Heart right ventricle (tissue), 16 donors: ENCODE data around the gene MAPKAPK2. TPM values are rescaled to one million over a fixed set of nuclear protein-coding genes. Genes with fewer than 3 reads are reported as not detected.

Experiments used
- ATAC-seq, 8 donors: fragments of 200-7000 bp; cut with Tn5 transposase; one replicate each; pipeline ENCODE4 v1.9.1; 2020; ENCODE audit warnings: mild to moderate bottlenecking in 8 of 8, moderate library complexity in 8 of 8, moderate number of reproducible peaks in 1 of 8
- DNase-seq, 2 donors: peaks; one replicate each; pipeline ENCODE4 v3.0.0-alpha.2; 2020
- H3K27ac ChIP-seq, 10 donors: fragments of 200-600 bp; sonication (generic) in 2 of 10; one replicate each; pipeline versions ENCODE4 v1.5.0 to v1.8.0; 2020 to 2022; ENCODE audit warnings: mild to moderate bottlenecking in 3 of 10
- H3K27me3 ChIP-seq, 7 donors: fragments of 200-600 bp; one replicate each; pipeline ENCODE4 v1.8.0; 2021 to 2022; ENCODE audit warnings: mild to moderate bottlenecking in 2 of 7
- H3K36me3 ChIP-seq, 9 donors: fragments of 200-600 bp; sonication (generic) in 1 of 9; one replicate each; pipeline versions ENCODE4 v1.5.0 to v1.8.0; 2020 to 2022; ENCODE audit warnings: mild to moderate bottlenecking in 2 of 9
- H3K4me1 ChIP-seq, 9 donors: fragments of 200-600 bp; sonication (generic) in 1 of 9; one replicate each; pipeline versions ENCODE4 v1.5.0 to v1.8.0; 2020 to 2022; ENCODE audit warnings: mild to moderate bottlenecking in 4 of 9
- H3K4me3 ChIP-seq, 10 donors: fragments of 200-600 bp; sonication (generic) in 2 of 10; one replicate each; pipeline versions ENCODE4 v1.5.0 to v1.8.0; 2020 to 2022; ENCODE audit warnings: mild to moderate bottlenecking in 7 of 10, moderate library complexity in 2 of 10
- H3K9me3 ChIP-seq, 11 donors: fragments of 200-600 bp in 10 of 11; sonication (generic) in 2 of 11; one replicate each; pipeline versions ENCODE4 v1.5.0 to v1.8.0; 2013 to 2022; ENCODE audit warnings: mild to moderate bottlenecking in 2 of 11, control low read depth in 1 of 11, moderate library complexity in 1 of 11
- WGBS, 2 donors: extraction: QIAGEN DNeasy Blood & Tissue Kit; methylation state at CpG; one replicate each; pipeline ENCODE4 v1.1.7; 2013; ENCODE audit warnings: inconsistent platforms in 1 of 2; 5-methylcytosine and 5-hydroxymethylcytosine counted together
- intact Hi-C, 10 donors: fragments of 100-400 bp; cut with DNase I; formaldehyde crosslinking; loops; one replicate each; pipeline versions ENCODE4 v1.11.1 to v1.14.2; 2022
- polyA plus RNA-seq, 2 donors: library from polyadenylated mRNA; stranded (reverse); fragments of 200-250 nt; gene quantifications; one replicate each; pipeline ENCODE4 v1.2.3, GENCODE V29; 2013
- total RNA-seq, 10 donors: library from RNA; stranded (reverse); fragmentation: NEBNext Ultra II Directional in 3 of 10; extraction: Animal tissue kit (Norgen Biotek cat#: 25700) in 3 of 10; gene quantifications; one replicate each; pipeline versions ENCODE4 v1.2.1 to v1.2.4, GENCODE V29; 2021 to 2023
- TF ChIP-seq, protein P1 (sequence below), 9 donors: fragments of 200-600 bp; sonication (generic) in 2 of 9; IDR thresholded peaks; one replicate each; pipeline versions ENCODE4 v1.5.0 to v1.8.0; 2021 to 2022; ENCODE audit warnings: antibody characterized with exemption in 9 of 9, mild to moderate bottlenecking in 5 of 9, moderate library complexity in 1 of 9
- donor health status: Arrhythmogenic right ventricular cardiomyopathy.
- donor health status: ischemic (EF 13 %, LVEDD 7.1; RV severe dilation, severe dysfunction).
- donor health status: healthy with polysubstance abuse.
- donor health status: DM: no; HTN: yes; CAD: no.
- donor health status: DM: no; HTN: no; CAD: no.
- donor health status: ischemic (EF 25% LVEDD 6.9; RV normal size, moderate dysfunction).
- donor health status: ischemic (EF 25% LVEDD 5.7; RV mildly dilated, moderate dysfunction).
- donor health status: healthy.
- donor health status: DM: yes; HTN: yes; CAD: no.
- donor health status: Ischemic cardiomyopathy.
- donor health status: ischemic (EF 35%, LVEDD 5.7; RV mildly dilated, moderate dysfunction).
- donor health status: nonischemic (EF 11% LVEDD 7.7; RV severe dilation, severe dysfunction).
- donor health status: DM: yes; HTN: yes; CAD: no.
- donor health status: PGD.
- donor health status: ischemic (EF 29% LVEDD 5.4; RV normal size, mild dysfunction).
- donor health status: nonischemic (EF 23%, LVEDD 6.1; RV moderate dilation, normal function).

Gene MAPKAPK2
- total and polyA plus RNA-seq, 12 donors, result 101 to 323 (median 219) TPM

GRCh38 chr1:206779638-206780037, 94.9 kb downstream of the MAPKAPK2 start:
- TF ChIP-seq, protein P1, sequence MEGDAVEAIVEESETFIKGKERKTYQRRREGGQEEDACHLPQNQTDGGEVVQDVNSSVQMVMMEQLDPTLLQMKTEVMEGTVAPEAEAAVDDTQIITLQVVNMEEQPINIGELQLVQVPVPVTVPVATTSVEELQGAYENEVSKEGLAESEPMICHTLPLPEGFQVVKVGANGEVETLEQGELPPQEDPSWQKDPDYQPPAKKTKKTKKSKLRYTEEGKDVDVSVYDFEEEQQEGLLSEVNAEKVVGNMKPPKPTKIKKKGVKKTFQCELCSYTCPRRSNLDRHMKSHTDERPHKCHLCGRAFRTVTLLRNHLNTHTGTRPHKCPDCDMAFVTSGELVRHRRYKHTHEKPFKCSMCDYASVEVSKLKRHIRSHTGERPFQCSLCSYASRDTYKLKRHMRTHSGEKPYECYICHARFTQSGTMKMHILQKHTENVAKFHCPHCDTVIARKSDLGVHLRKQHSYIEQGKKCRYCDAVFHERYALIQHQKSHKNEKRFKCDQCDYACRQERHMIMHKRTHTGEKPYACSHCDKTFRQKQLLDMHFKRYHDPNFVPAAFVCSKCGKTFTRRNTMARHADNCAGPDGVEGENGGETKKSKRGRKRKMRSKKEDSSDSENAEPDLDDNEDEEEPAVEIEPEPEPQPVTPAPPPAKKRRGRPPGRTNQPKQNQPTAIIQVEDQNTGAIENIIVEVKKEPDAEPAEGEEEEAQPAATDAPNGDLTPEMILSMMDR (IDR thresholded peaks at IDR 0.05), result no peak
- peaks cover 0 to 4% (median 0%) of the 10 kb centered on the region in 7 donors for H3K27me3 ChIP-seq
- DNase-seq, result no peak
- no peaks in the 10 kb centered on the region for H3K9me3 ChIP-seq
- H3K27ac ChIP-seq, result no peak overlapping the region
- 65 to 76% methylated on average over 2 of the region's 2 CpGs for WGBS, 2 donors
- no peak for ATAC-seq
- peaks cover 0 to 32% (median 0%) of the 10 kb centered on the region in 9 donors for H3K4me1 ChIP-seq
- no peak overlapping the region for H3K4me3 ChIP-seq
- H3K36me3 ChIP-seq, result no peaks in the 10 kb centered on the region
- intact Hi-C loops, result no loop called here

DNA sequence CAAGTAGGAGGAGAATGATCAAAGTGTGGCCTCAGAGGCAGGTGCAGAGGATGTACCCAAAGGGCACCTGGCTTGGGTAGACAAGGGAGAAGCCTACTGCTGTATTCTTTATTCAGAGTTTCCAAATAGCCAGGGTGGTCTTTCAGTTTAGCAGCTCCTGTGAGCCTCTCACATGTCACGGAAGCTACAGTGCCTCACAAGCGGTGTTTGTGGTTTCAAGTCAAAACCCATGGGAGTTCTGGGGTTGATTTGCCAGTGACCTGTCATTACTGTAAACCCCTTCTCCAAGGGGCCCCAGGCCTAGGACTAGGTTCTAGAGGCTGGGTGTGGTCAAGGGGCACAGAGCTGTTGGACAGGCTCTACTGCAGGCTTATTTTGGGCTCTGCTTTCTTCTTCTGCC, 97.7 kb downstream of the MAPKAPK2 start:
- Histone ChIP-seq H3K27ac (no peak overlapping the region), H3K9me3 (no peaks in the 10 kb centered on the region), H3K4me1 (peaks cover 0 to 41% (median 0%) of the 10 kb centered on the region in 9 donors), H3K36me3 (no peaks in the 10 kb centered on the region), H3K4me3 (no peak overlapping the region), H3K27me3 (no peaks in the 10 kb centered on the region)
- ATAC-seq (no peak), DNase-seq (no peak)
- intact Hi-C loops, result no loop called here
- TF ChIP-seq, protein P1 (IDR thresholded peaks at IDR 0.05), result no peak
- WGBS, 2 donors, result 93 to 95% methylated on average over 2 of the region's 2 CpGs

DNA sequence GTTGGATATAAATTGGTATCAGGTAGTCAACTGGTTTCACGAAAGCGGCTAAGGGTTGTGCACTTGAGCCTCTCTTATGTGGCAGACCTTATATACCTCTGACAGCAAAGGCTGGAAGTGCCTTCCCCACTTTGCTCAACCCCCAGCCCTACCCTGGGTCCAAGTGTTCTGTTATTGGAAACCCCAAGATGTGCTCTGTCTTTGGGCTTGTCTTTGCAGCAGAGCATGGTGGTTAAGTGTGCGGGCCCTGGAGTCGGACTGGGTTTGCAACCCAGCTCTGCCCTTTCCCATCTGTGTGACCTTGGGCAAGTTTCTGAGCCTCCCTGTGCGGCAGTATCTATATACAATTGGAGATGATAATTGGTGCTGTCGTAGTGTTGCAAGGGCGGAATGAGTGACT, 98.8 kb downstream of the MAPKAPK2 start:
- intact Hi-C loops, result no loop called here

More for the DNA sequence above, 98.8 kb downstream of the MAPKAPK2 start:
- Histone ChIP-seq H3K36me3 (no peaks in the 10 kb centered on the region), H3K27me3 (no peaks in the 10 kb centered on the region), H3K4me1 (peaks cover 0 to 32% (median 0%) of the 10 kb centered on the region in 9 donors), H3K27ac (no peak overlapping the region), H3K4me3 (no peak overlapping the region), H3K9me3 (no peaks in the 10 kb centered on the region)
- ATAC-seq (no peak), DNase-seq (no peak)
- WGBS, 2 donors, result 91 to 93% methylated on average over 7 of the region's 7 CpGs
- TF ChIP-seq, protein P1 (IDR thresholded peaks at IDR 0.05), result no peak

Other genes starting within 250 kb of the MAPKAPK2 start
- 1 to 10 TPM in 3 of 10 donors, under 1 TPM in 7; 0.49 to 5.4 (median 0.79) TPM for gene IKBKE, start 214.4 kb upstream of the MAPKAPK2 start, total RNA-seq
- under 1 TPM; 0.29 to 0.87 TPM for gene IKBKE, start 214.4 kb upstream of the MAPKAPK2 start, polyA plus RNA-seq
- gene RASSF5, start 177.4 kb upstream of the MAPKAPK2 start, total RNA-seq, result 10 to 100 TPM in 3 of 10 donors, 1 to 10 TPM in 7; 5.0 to 26.0 (median 7.0) TPM
- 1 to 10 TPM in 1 of 2 donors, under 1 TPM in 1; 0.90 to 2.4 TPM for gene RASSF5, start 177.4 kb upstream of the MAPKAPK2 start, polyA plus RNA-seq
- gene EIF2D, start 72.4 kb upstream of the MAPKAPK2 start, total RNA-seq, result 10 to 100 TPM; 26.1 to 32.2 (median 29.5) TPM
- gene EIF2D, start 72.4 kb upstream of the MAPKAPK2 start, polyA plus RNA-seq, result 10 to 100 TPM; 16.8 to 35.6 TPM
- 10 to 100 TPM; 10.4 to 27.9 (median 20.8) TPM for gene DYRK3, start 49.4 kb upstream of the MAPKAPK2 start, total RNA-seq
- 10 to 100 TPM in 1 of 2 donors, 1 to 10 TPM in 1; 4.1 to 31.1 TPM for gene DYRK3, start 49.4 kb upstream of the MAPKAPK2 start, polyA plus RNA-seq
- gene IL19, start 85.9 kb downstream of the MAPKAPK2 start, total RNA-seq, result not detected
- not detected for gene IL19, start 85.9 kb downstream of the MAPKAPK2 start, polyA plus RNA-seq
- gene IL10, start 87.6 kb downstream of the MAPKAPK2 start, total RNA-seq, result 1 to 10 TPM in 3 of 10 donors, under 1 TPM in 5, not detected in 2; 0.25 to 2.6 (median 0.74) TPM
- 1 to 10 TPM in 1 of 2 donors, under 1 TPM in 1; 0.81 to 1.1 TPM for gene IL10, start 87.6 kb downstream of the MAPKAPK2 start, polyA plus RNA-seq
- not detected for gene IL20, start 180.7 kb downstream of the MAPKAPK2 start, total RNA-seq
- gene IL20, start 180.7 kb downstream of the MAPKAPK2 start, polyA plus RNA-seq, result not detected
- not detected for gene IL24, start 212.5 kb downstream of the MAPKAPK2 start, total RNA-seq
- under 1 TPM in 1 of 2 donors, not detected in 1; 0.26 TPM for gene IL24, start 212.5 kb downstream of the MAPKAPK2 start, polyA plus RNA-seq
- gene FCMR, start 237.0 kb downstream of the MAPKAPK2 start, total RNA-seq, result 10 to 100 TPM in 1 of 10 donors, 1 to 10 TPM in 9; 1.3 to 13.4 (median 3.7) TPM
- 1 to 10 TPM in 1 of 2 donors, under 1 TPM in 1; 0.37 to 2.8 TPM for gene FCMR, start 237.0 kb downstream of the MAPKAPK2 start, polyA plus RNA-seq